Measurements from ENCODE around the gene PRKD3. TPM values are rescaled to one million over a fixed set of nuclear protein-coding genes. Genes with fewer than 3 reads are reported as not detected.
A peak's percentile ranks its signal among the peaks of the same experiment; 100 is the strongest.

The PRKD3 gene
- total and polyA plus RNA-seq, 11 donors, result 3.4 to 24.5 (median 11.1) TPM

GRCh38 chr2:37325625-37326071 lies 1.0 kb upstream of the PRKD3 start:
- Histone ChIP-seq H3K4me1 (peaks cover 6 to 45% (median 23%) of the 10 kb centered on the region in 12 donors), H3K27me3 (no peaks in the 10 kb centered on the region), H3K4me3 (peak overlapping the region in 11 of 12 donors; percentile 66 to 95 (median 84)), H3K36me3 (no peaks in the 10 kb centered on the region), H3K9me3 (no peaks in the 10 kb centered on the region), H3K27ac (peak overlapping the region; percentile 52 to 93 (median 89))
- DNase-seq, result peak in 1 of 5 donors; percentile 26
- intact Hi-C loops (cut with DNase I), result no loop called here
- TF ChIP-seq POLR2A (IDR thresholded peaks at IDR 0.05) (no peak), CTCF (IDR thresholded peaks at IDR 0.05) (no peak)
- no peak for ATAC-seq
- 91 to 95% (median 92%) methylated on average over 12 of the region's 12 CpGs for WGBS, 4 donors

DNA sequence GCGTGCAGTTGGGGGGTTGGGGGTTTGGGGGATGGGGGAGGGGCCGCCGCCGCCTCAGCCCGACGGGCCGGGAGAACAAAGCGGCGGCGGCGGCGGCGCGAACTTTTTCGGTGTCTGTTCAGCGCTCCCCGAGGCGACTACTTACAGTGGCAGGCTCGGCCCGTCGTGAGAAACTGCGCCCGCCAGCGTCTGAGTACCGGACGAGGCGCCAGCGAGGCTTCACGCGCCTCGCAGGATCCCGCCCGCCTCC lies 172 bp downstream of the PRKD3 start:
- peak in 4 of 12 donors; percentile 4 to 43 (median 22) for TF ChIP-seq CTCF (IDR thresholded peaks at IDR 0.05)
- peak in 1 of 2 donors; percentile 49 for TF ChIP-seq POLR2A (IDR thresholded peaks at IDR 0.05)
- peaks cover 6 to 51% (median 25%) of the 10 kb centered on the region in 12 donors for H3K4me1 ChIP-seq
- intact Hi-C loops (cut with DNase I), result loop anchor here in 1 of 10 donors (5.0 kb wide), 1 partner anchor 82 kb away; no protein-coding TSS in a partner anchor

DNA sequence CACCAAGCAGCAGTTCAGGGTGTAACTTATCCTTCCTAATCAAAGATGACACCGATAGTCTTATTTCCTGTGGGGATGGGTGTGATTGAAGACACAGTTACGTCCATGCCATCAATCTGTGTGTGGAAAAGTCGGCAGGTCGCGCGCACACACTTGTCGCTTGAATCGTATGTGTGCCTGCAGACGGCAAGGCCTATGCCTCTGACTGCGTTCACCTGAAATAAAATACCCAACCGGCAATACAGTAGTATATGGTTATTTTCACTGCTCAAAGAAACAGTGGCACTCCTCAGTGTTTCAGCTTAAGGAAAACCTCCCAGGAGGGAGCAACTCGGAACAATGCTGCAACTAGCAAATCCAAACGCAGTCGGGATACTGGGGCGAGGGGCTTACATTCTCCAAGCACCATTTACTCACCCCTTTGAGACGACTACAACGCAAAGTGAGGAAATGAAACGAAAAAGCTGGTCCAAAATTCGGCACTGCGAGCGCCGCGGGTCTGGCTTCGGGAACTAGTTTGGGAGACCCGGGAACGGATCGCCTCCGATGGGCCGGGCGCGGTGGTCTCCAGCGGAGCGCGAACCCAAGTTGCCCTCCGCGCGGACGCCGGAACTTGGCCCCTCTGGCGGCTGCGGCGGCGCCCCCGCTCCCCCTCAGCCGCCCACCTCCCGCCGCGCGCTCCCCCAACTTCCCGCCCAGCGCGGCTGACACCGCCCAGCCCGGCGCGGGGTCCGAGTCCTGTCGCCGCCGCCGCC lies 675 bp downstream of the PRKD3 start:
- intact Hi-C loops (cut with DNase I), result loop anchor here in 1 of 10 donors (5.0 kb wide), 1 partner anchor 82 kb away; no protein-coding TSS in a partner anchor
- ATAC-seq, result peak; percentile 20 to 47 (median 37)

More for the DNA sequence above, 172 bp downstream of the PRKD3 start:
- Histone ChIP-seq H3K4me3 (peak overlapping the region; percentile 66 to 95 (median 84)), H3K27ac (peak overlapping the region; percentile 52 to 93 (median 89)), H3K36me3 (no peaks in the 10 kb centered on the region), H3K9me3 (no peaks in the 10 kb centered on the region), H3K27me3 (no peaks in the 10 kb centered on the region)
- 0 to 1% methylated on average over 33 of the region's 33 CpGs; no CpG with 5 or more reads in 2 of the 4 donors for WGBS, 4 donors
- DNase-seq, result peak; percentile 86 to 91 (median 88)
- peak in 1 of 4 donors; percentile 68 for ATAC-seq

More for the DNA sequence above, 675 bp downstream of the PRKD3 start:
- peak in 3 of 5 donors; percentile 29 to 37 (median 30) for DNase-seq
- peak overlapping the region; percentile 66 to 95 (median 84) for H3K4me3 ChIP-seq
- peak overlapping the region; percentile 52 to 93 (median 89) for H3K27ac ChIP-seq
- no peaks in the 10 kb centered on the region for H3K36me3 ChIP-seq
- peaks cover 6 to 56% (median 30%) of the 10 kb centered on the region in 12 donors for H3K4me1 ChIP-seq
- no peaks in the 10 kb centered on the region for H3K27me3 ChIP-seq
- TF ChIP-seq CTCF (IDR thresholded peaks at IDR 0.05) (peak in 1 of 12 donors; percentile 4), POLR2A (IDR thresholded peaks at IDR 0.05) (no peak)
- whole genome bisulfite sequencing, 4 donors, result 2 to 3% (median 2%) methylated on average over 27 to 61 of the region's 61 CpGs
- H3K9me3 ChIP-seq, result no peaks in the 10 kb centered on the region
